Gastroesophageal sphincter (tissue), 3 donors: ENCODE measurements around the gene DDX42.

ENCODE experiments used
- EP300 ChIP-seq: sonication (generic); formaldehyde crosslinking; IDR thresholded peaks from one replicate; pipeline ENCODE4 v1.6.1; 2017; ENCODE audit warnings: antibody characterized with exemption, mild to moderate bottlenecking
- POLR2A ChIP-seq, 2 donors: fragments of 450-650 bp; IDR thresholded peaks; one replicate each; pipeline ENCODE4 v1.6.1; 2017; ENCODE audit warnings: antibody characterized with exemption in 2 of 2, mild to moderate bottlenecking in 2 of 2, moderate library complexity in 1 of 2
- POLR2AphosphoS5 ChIP-seq: sonication (generic); formaldehyde crosslinking; IDR thresholded peaks from one replicate; pipeline ENCODE4 v1.6.1; 2017; ENCODE audit warnings: antibody characterized with exemption
- TF ChIP-seq, protein P1 (sequence below), 4 experiments: fragments of 200-600 bp in 2 of 4; fragments of 450-650 bp in 2 of 4; sonication (generic) in 1 of 4; IDR thresholded peaks; one replicate each; pipeline ENCODE4 v1.5.1; 2017 to 2019; ENCODE audit warnings: antibody characterized with exemption in 4 of 4, mild to moderate bottlenecking in 2 of 4, moderate library complexity in 2 of 4

- TF ChIP-seq, protein P1, sequence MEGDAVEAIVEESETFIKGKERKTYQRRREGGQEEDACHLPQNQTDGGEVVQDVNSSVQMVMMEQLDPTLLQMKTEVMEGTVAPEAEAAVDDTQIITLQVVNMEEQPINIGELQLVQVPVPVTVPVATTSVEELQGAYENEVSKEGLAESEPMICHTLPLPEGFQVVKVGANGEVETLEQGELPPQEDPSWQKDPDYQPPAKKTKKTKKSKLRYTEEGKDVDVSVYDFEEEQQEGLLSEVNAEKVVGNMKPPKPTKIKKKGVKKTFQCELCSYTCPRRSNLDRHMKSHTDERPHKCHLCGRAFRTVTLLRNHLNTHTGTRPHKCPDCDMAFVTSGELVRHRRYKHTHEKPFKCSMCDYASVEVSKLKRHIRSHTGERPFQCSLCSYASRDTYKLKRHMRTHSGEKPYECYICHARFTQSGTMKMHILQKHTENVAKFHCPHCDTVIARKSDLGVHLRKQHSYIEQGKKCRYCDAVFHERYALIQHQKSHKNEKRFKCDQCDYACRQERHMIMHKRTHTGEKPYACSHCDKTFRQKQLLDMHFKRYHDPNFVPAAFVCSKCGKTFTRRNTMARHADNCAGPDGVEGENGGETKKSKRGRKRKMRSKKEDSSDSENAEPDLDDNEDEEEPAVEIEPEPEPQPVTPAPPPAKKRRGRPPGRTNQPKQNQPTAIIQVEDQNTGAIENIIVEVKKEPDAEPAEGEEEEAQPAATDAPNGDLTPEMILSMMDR (IDR thresholded peaks at IDR 0.05) = no peak
- TF ChIP-seq POLR2A (IDR thresholded peaks at IDR 0.05) = no peak
- no peak for TF ChIP-seq POLR2AphosphoS5
- TF ChIP-seq EP300 = no peak
Measured at GRCh38 chr17:63824362-63824761, 50.4 kb downstream of the DDX42 start.
